Panc1 (cell line): ENCODE results near the gene KCNJ5. TPM values are rescaled to one million over a fixed set of nuclear protein-coding genes. Genes with fewer than 3 reads are reported as not detected.

Experiments
- ATAC-seq: fragments of 200-7000 bp; cut with Tn5 transposase; 2 replicates; pipeline ENCODE4 v1.9.1; 2020; ENCODE audit warnings: mild to moderate bottlenecking, moderate library complexity
- BruUV-seq: library from RNA; stranded (reverse); fragments of 400-500 nt; replicated peaks from 2 replicates; lab custom pipeline; 2021; lab: Mats Ljungman, UMichigan
- CTCF ChIA-PET: fragments of 300-600 bp; sonication (Branson Sonifier 250); formaldehyde crosslinking; loops from one replicate; lab custom pipeline; 2022; ENCODE audit warnings: antibody characterized with exemption; lab: Charles Lee
- POLR2A ChIA-PET: fragments of 300-600 bp; sonication (Branson Sonifier 250); formaldehyde crosslinking; loops from one replicate; lab custom pipeline; 2022; ENCODE audit warnings: antibody characterized with exemption; lab: Charles Lee
- DNase-seq: peaks from one replicate; pipeline ENCODE4 v3.0.0-alpha.2; 2010; ENCODE audit warnings: low read depth, low spot score
- H3K27ac ChIP-seq: 2 replicates; pipeline ENCODE4 v1.5.1; 2011; ENCODE audit warnings: mild to moderate bottlenecking, low read length, inconsistent platforms
- H3K27me3 ChIP-seq: fragments of 200-500 bp; sonication (Bioruptor generic); 2 replicates; pipeline ENCODE4 v1.6.0; 2014; ENCODE audit warnings: low read length, inconsistent platforms; ENCODE audit not compliant: control insufficient read depth, insufficient read depth
- H3K36me3 ChIP-seq: fragments of 200-500 bp; sonication (Bioruptor generic); 2 replicates; pipeline ENCODE4 v1.5.1; 2014; ENCODE audit warnings: inconsistent platforms, mild to moderate bottlenecking, low read length, moderate library complexity; ENCODE audit not compliant: control insufficient read depth, insufficient read depth
- H3K4me1 ChIP-seq: 2 replicates; pipeline ENCODE4 v1.5.1; 2011; ENCODE audit warnings: inconsistent platforms, mild to moderate bottlenecking, low read length, moderate library complexity; ENCODE audit not compliant: control insufficient read depth, insufficient read depth
- H3K4me3 ChIP-seq, 2 experiments: 2 replicates each; pipeline ENCODE4 v1.5.1; 2011 to 2012; ENCODE audit warnings: low read depth in 2 of 2, low read length in 2 of 2, mild to moderate bottlenecking in 2 of 2, inconsistent platforms in 1 of 2, moderate library complexity in 1 of 2
- H3K9me3 ChIP-seq: fragments of 200-500 bp; sonication (Bioruptor generic); 2 replicates; pipeline ENCODE4 v1.5.1; 2014; ENCODE audit warnings: low read depth, mild to moderate bottlenecking, inconsistent platforms, low read length, moderate library complexity; ENCODE audit not compliant: control insufficient read depth, insufficient read depth
- CTCF ChIP-seq: fragments of 450-650 bp; IDR thresholded peaks from 2 replicates; pipeline ENCODE4 v1.5.1; 2017; ENCODE audit warnings: mild to moderate bottlenecking
- POLR2AphosphoS5 ChIP-seq: IDR thresholded peaks from 2 replicates; pipeline ENCODE4 v1.6.1; 2012; ENCODE audit warnings: mild to moderate bottlenecking, low read depth, low read length, moderate library complexity
- REST ChIP-seq, 2 experiments: IDR thresholded peaks; 2 replicates each; pipeline ENCODE4 v1.6.1; 2011 to 2012; ENCODE audit warnings: low read depth in 2 of 2, control low read depth in 1 of 2, low read length in 1 of 2, mild to moderate bottlenecking in 1 of 2, moderate library complexity in 1 of 2; ENCODE audit not compliant: insufficient read depth in 1 of 2
- SIN3A ChIP-seq: IDR thresholded peaks from 2 replicates; pipeline ENCODE4 v1.6.1; 2012; ENCODE audit warnings: low read depth, mild to moderate bottlenecking, low read length, moderate library complexity, borderline replicate concordance; ENCODE audit not compliant: insufficient read depth
- TCF7L2 ChIP-seq: IDR thresholded peaks from 2 replicates; pipeline ENCODE4 v1.6.1; 2011; ENCODE audit warnings: mild to moderate bottlenecking, low read depth, low read length, inconsistent platforms
- in situ Hi-C: cut with HindIII; loops from 2 replicates; pipeline ENCODE4 v1.10.0; 2016; ENCODE audit warnings: low sequenced_read_pairs, low pct_unique_long_range_greater_than_20kb
- intact Hi-C: fragments of 100-400 bp; cut with micrococcal nuclease; formaldehyde crosslinking; loops from one replicate; pipeline ENCODE4 v1.10.0; 2022; ENCODE audit not compliant: unreplicated experiment
- total RNA-seq: library from RNA; stranded (reverse); gene quantifications from one replicate; pipeline ENCODE4 v1.2.1, GENCODE V29; 2021; ENCODE audit not compliant: unreplicated experiment

KCNJ5 gene
- total RNA-seq, 1 experiment from 2014 or later = 0.28 TPM

- TF ChIP-seq SIN3A (no peak), REST (IDR thresholded peaks at IDR 0.05; ENCODE audit: insufficient read depth in 1 of 2, low read depth in 2 of 2, low read length in 1 of 2) (no peak), CTCF (no peak), TCF7L2 (no peak), POLR2AphosphoS5 (no peak)
- Histone ChIP-seq H3K27me3 (peaks cover 2% of the 10 kb centered on the region; the same call in 1 of the 2 replicates), H3K4me3 (no peak overlapping the region), H3K27ac (no peak overlapping the region), H3K36me3 (no peaks in the 10 kb centered on the region), H3K9me3 (no peaks in the 10 kb centered on the region), H3K4me1 (peaks cover 9% of the 10 kb centered on the region; the same call in 1 of the 2 replicates)
- CTCF ChIA-PET = no interaction called here
- POLR2A ChIA-PET = no interaction called here
- intact Hi-C loops = no loop called here
- DNase-seq = no peak
- no TSS peak for BruUV-seq
- in situ Hi-C loops = no loop called here
- ATAC-seq = no peak
These were observed 20.1 kb downstream of the KCNJ5 start for GRCh38 chr11:128911239-128911638.

GRCh38 chr11:128911701-128912100 is 20.5 kb downstream of the KCNJ5 start:
- no peaks in the 10 kb centered on the region for H3K9me3 ChIP-seq
- DNase-seq = no peak
- BruUV-seq = no TSS peak
- no peak overlapping the region for H3K4me3 ChIP-seq
- TF ChIP-seq SIN3A = no peak
- no peak for TF ChIP-seq CTCF
- no peak for TF ChIP-seq POLR2AphosphoS5
- TF ChIP-seq REST (IDR thresholded peaks at IDR 0.05; ENCODE audit: insufficient read depth in 1 of 2, low read depth in 2 of 2, low read length in 1 of 2) = no peak
- no peak for TF ChIP-seq TCF7L2
- ChIA-PET CTCF (no interaction called here), POLR2A (no interaction called here)
- in situ Hi-C loops (no loop called here), intact Hi-C loops (no loop called here)
- H3K27me3 ChIP-seq = peaks cover 2% of the 10 kb centered on the region; the same call in 1 of the 2 replicates
- peaks cover 6% of the 10 kb centered on the region; the same call in 1 of the 2 replicates for H3K4me1 ChIP-seq
- ATAC-seq = no peak
- H3K36me3 ChIP-seq = no peaks in the 10 kb centered on the region
- no peak overlapping the region for H3K27ac ChIP-seq
